ENCODE measurements around the gene NUDT21.

GRCh38 chr16:56426585-56426984 lies 24.5 kb downstream of the NUDT21 start:
- TF ChIP-seq, protein P1, sequence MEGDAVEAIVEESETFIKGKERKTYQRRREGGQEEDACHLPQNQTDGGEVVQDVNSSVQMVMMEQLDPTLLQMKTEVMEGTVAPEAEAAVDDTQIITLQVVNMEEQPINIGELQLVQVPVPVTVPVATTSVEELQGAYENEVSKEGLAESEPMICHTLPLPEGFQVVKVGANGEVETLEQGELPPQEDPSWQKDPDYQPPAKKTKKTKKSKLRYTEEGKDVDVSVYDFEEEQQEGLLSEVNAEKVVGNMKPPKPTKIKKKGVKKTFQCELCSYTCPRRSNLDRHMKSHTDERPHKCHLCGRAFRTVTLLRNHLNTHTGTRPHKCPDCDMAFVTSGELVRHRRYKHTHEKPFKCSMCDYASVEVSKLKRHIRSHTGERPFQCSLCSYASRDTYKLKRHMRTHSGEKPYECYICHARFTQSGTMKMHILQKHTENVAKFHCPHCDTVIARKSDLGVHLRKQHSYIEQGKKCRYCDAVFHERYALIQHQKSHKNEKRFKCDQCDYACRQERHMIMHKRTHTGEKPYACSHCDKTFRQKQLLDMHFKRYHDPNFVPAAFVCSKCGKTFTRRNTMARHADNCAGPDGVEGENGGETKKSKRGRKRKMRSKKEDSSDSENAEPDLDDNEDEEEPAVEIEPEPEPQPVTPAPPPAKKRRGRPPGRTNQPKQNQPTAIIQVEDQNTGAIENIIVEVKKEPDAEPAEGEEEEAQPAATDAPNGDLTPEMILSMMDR (IDR thresholded peaks at IDR 0.05), result no peak
- TF ChIP-seq EP300 (IDR thresholded peaks at IDR 0.05), result no peak
- TF ChIP-seq POLR2A (IDR thresholded peaks at IDR 0.05), result no peak

Data from ovary (tissue), 3 donors.